RCC 7860 (cell line): ENCODE results near the gene SMIM41.

Experiments
- DNase-seq: peaks from one replicate; pipeline ENCODE4 v3.0.0-alpha.2; 2015; ENCODE audit warnings: low spot score
- FAIRE-seq: peaks from 2 replicates; lab custom pipeline; 2012; peaks lifted over from hg19 to GRCh38; lab: Jason Lieb, UNC

Gene SMIM41

GRCh38 chr12:52120951-52121823 lies 41.7 kb downstream of the SMIM41 start:
- DNase-seq (peak; percentile 17), FAIRE-seq (no peak)

GRCh38 chr12:52121824-52122539 lies 42.5 kb downstream of the SMIM41 start:
- DNase-seq = peak; percentile 5
- no peak for FAIRE-seq

GRCh38 chr12:52122540-52122871 lies 43.0 kb downstream of the SMIM41 start:
- FAIRE-seq (no peak), DNase-seq (no peak)

GRCh38 chr12:52122904-52123303 lies 43.4 kb downstream of the SMIM41 start:
- no peak for FAIRE-seq
- DNase-seq = no peak

- DNase-seq = no peak
- no peak for FAIRE-seq
These were observed 44.1 kb downstream of the SMIM41 start for GRCh38 chr12:52123487-52124186.

- no peak for DNase-seq
These were observed 46.0 kb downstream of the SMIM41 start for GRCh38 chr12:52125476-52125900.

GRCh38 chr12:52126050-52126604 lies 46.6 kb downstream of the SMIM41 start:
- no peak for DNase-seq
- FAIRE-seq = no peak

More at GRCh38 chr12:52125476-52125900, 46.0 kb downstream of the SMIM41 start:
- no peak for FAIRE-seq

- FAIRE-seq (no peak), DNase-seq (no peak)
These were observed 47.4 kb downstream of the SMIM41 start for GRCh38 chr12:52126605-52127578.

GRCh38 chr12:52127683-52128450 lies 48.4 kb downstream of the SMIM41 start:
- FAIRE-seq (no peak), DNase-seq (no peak)

GRCh38 chr12:52130711-52131110 lies 51.2 kb downstream of the SMIM41 start:
- DNase-seq (no peak), FAIRE-seq (no peak)

- no peak for DNase-seq
- FAIRE-seq = no peak
These were observed 53.3 kb downstream of the SMIM41 start for GRCh38 chr12:52132754-52133161.

- FAIRE-seq (no peak), DNase-seq (no peak)
These were observed 58.2 kb downstream of the SMIM41 start for GRCh38 chr12:52137746-52138145.

GRCh38 chr12:52139147-52139546 lies 59.6 kb downstream of the SMIM41 start:
- FAIRE-seq (no peak), DNase-seq (no peak)

GRCh38 chr12:52139579-52140062 lies 60.1 kb downstream of the SMIM41 start:
- FAIRE-seq = no peak
- DNase-seq = peak; percentile 14

GRCh38 chr12:52141306-52141705 lies 61.8 kb downstream of the SMIM41 start:
- FAIRE-seq = no peak

GRCh38 chr12:52141875-52142274 lies 62.4 kb downstream of the SMIM41 start:
- FAIRE-seq = no peak
- DNase-seq = no peak

More at GRCh38 chr12:52141306-52141705, 61.8 kb downstream of the SMIM41 start:
- DNase-seq = no peak

GRCh38 chr12:52142431-52142830 lies 62.9 kb downstream of the SMIM41 start:
- no peak for FAIRE-seq
- no peak for DNase-seq

- FAIRE-seq (no peak), DNase-seq (no peak)
These were observed 65.2 kb downstream of the SMIM41 start for GRCh38 chr12:52144512-52145227.
